Astrocyte of the spinal cord (primary cell): Measurements from ENCODE around the gene ZNF770.

Source experiments
- DNase-seq: peaks from one replicate; pipeline ENCODE4 v3.0.0; 2011; ENCODE audit warnings: low read depth, low spot score
- H3K4me3 ChIP-seq: 2 replicates; pipeline ENCODE4 v1.5.1; 2011; ENCODE audit warnings: low read depth, mild to moderate bottlenecking, low read length, moderate library complexity
- CTCF ChIP-seq: IDR thresholded peaks from 2 replicates; pipeline ENCODE4 v1.5.1; 2012; ENCODE audit warnings: low read depth, mild to moderate bottlenecking, low read length, inconsistent platforms
- in situ Hi-C: cut with HindIII; loops from 2 replicates; pipeline ENCODE4 v1.10.0; 2017; ENCODE audit warnings: low sequenced_read_pairs

Gene ZNF770

GRCh38 chr15:34993877-34994276, 5.8 kb upstream of the ZNF770 start:
- in situ Hi-C loops: no loop called here
- no peak for DNase-seq
- H3K4me3 ChIP-seq: no peak overlapping the region
- TF ChIP-seq CTCF: no peak

GRCh38 chr15:34993412-34993811, 5.3 kb upstream of the ZNF770 start:
- H3K4me3 ChIP-seq: no peak overlapping the region
- DNase-seq: no peak
- TF ChIP-seq CTCF: no peak
- in situ Hi-C loops: no loop called here

GRCh38 chr15:34987609-34988026, 469 bp downstream of the ZNF770 start:
- no peak for DNase-seq
- peak overlapping the region; percentile 98 for H3K4me3 ChIP-seq
- no peak for TF ChIP-seq CTCF
- in situ Hi-C loops: no loop called here

- TF ChIP-seq CTCF: no peak
- in situ Hi-C loops: no loop called here
- no peak for DNase-seq
- peak overlapping the region; percentile 98 for H3K4me3 ChIP-seq
These were observed 1.2 kb downstream of the ZNF770 start for GRCh38 chr15:34986771-34987480.

GRCh38 chr15:34986326-34986725, 1.8 kb downstream of the ZNF770 start:
- DNase-seq: no peak
- peak overlapping the region; percentile 98 for H3K4me3 ChIP-seq
- in situ Hi-C loops: no loop called here
- TF ChIP-seq CTCF: no peak

- no peak for TF ChIP-seq CTCF
- H3K4me3 ChIP-seq: no peak overlapping the region
- peak; percentile 29 for DNase-seq
- in situ Hi-C loops: no loop called here
These were observed 3.0 kb downstream of the ZNF770 start for GRCh38 chr15:34984889-34985630.
